ENCODE measurements around the gene IRF8. TPM values are rescaled to one million over a fixed set of nuclear protein-coding genes. Genes with fewer than 3 reads are reported as not detected.
"Not testable (repeated sequence)": the region's sequence is repeated elsewhere in the genome, so short reads cannot be mapped to it uniquely, and the experiment has no call there.

The IRF8 gene
- polyA plus RNA-seq, 1 of the 3 experiments (the other 2 are of a cell fraction): not detected

DNA sequence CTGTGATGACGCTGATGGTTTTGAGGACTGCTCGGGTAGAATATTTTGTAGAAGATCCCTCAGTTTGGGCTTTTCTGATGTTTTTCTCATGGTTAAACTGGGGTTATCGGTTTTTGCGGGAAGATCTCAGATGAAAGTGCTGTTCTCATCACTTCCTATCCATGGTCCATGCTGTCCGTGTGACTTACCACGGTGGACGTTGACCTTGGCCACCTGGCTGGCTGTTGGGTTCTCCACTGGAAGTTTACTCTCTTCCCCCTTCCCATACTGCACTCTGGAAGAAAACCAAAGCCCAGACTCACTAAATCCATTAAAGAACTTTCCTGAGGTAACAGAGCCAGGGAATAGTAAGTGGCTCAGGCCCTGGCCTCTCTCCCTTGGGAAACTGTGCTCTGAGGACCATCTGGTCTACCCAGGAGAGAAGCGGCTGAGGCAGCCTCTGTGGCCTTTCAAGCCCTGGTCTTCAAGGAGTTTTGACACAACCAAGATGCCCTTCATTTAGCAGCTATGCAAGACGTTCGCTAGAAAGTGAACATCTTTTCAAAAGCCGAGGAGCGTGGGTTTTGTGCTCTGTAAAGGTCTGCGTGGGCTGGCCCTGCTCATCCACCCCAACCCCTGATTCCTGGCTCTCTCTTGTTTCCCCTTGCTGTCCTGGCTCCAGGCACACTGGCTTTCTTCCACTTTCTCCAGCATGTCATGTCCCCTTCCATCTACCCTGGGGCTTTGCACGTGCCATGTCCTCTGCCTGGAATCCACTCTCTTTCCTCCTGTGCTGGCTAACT is 43.1 kb downstream of the IRF8 start:
- Histone ChIP-seq H2AFZ (ENCODE audit: low read depth) (no peak overlapping the region), H3K4me3 (ENCODE audit: low read depth in 2 of 2, low read length in 1 of 2) (no peak overlapping the region), H4K20me1 (ENCODE audit: insufficient read depth) (no peaks in the 10 kb centered on the region), H3K9me3 (no peaks in the 10 kb centered on the region), H3K79me2 (ENCODE audit: insufficient read depth) (no peaks in the 10 kb centered on the region), H3F3A (replicated peaks; ENCODE audit: insufficient read depth) (no peaks in the 10 kb centered on the region), H3K27ac (ENCODE audit: low read depth in 2 of 2, low read length in 1 of 2) (no peak overlapping the region), H3K4me2 (no peak overlapping the region), H3K4me1 (ENCODE audit: control insufficient read depth in 1 of 2, insufficient read depth in 2 of 2, low read depth in 1 of 2, low read length in 1 of 2) (no peaks in the 10 kb centered on the region), H3K27me3 (ENCODE audit: insufficient read depth) (peaks cover 72% of the 10 kb centered on the region), H3K9me2 (no peaks in the 10 kb centered on the region), H3K36me3 (replicated peaks in 1 of 2; ENCODE audit: control insufficient read depth in 1 of 2, insufficient read depth in 2 of 2, low read length in 1 of 2) (no peaks in the 10 kb centered on the region), H3K9ac (no peak overlapping the region)
- WGBS (ENCODE audit: low lambda C conversion rate): 10% methylated on average over 14 of the region's 14 CpGs
- no peak for DNase-seq
- TF ChIP-seq, protein P1, sequence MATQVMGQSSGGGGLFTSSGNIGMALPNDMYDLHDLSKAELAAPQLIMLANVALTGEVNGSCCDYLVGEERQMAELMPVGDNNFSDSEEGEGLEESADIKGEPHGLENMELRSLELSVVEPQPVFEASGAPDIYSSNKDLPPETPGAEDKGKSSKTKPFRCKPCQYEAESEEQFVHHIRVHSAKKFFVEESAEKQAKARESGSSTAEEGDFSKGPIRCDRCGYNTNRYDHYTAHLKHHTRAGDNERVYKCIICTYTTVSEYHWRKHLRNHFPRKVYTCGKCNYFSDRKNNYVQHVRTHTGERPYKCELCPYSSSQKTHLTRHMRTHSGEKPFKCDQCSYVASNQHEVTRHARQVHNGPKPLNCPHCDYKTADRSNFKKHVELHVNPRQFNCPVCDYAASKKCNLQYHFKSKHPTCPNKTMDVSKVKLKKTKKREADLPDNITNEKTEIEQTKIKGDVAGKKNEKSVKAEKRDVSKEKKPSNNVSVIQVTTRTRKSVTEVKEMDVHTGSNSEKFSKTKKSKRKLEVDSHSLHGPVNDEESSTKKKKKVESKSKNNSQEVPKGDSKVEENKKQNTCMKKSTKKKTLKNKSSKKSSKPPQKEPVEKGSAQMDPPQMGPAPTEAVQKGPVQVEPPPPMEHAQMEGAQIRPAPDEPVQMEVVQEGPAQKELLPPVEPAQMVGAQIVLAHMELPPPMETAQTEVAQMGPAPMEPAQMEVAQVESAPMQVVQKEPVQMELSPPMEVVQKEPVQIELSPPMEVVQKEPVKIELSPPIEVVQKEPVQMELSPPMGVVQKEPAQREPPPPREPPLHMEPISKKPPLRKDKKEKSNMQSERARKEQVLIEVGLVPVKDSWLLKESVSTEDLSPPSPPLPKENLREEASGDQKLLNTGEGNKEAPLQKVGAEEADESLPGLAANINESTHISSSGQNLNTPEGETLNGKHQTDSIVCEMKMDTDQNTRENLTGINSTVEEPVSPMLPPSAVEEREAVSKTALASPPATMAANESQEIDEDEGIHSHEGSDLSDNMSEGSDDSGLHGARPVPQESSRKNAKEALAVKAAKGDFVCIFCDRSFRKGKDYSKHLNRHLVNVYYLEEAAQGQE (IDR thresholded peaks at IDR 0.05; ENCODE audit: low read depth, low read length): no peak
- TF ChIP-seq, protein P2, sequence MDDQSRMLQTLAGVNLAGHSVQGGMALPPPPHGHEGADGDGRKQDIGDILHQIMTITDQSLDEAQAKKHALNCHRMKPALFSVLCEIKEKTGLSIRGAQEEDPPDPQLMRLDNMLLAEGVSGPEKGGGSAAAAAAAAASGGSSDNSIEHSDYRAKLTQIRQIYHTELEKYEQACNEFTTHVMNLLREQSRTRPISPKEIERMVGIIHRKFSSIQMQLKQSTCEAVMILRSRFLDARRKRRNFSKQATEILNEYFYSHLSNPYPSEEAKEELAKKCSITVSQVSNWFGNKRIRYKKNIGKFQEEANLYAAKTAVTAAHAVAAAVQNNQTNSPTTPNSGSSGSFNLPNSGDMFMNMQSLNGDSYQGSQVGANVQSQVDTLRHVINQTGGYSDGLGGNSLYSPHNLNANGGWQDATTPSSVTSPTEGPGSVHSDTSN (IDR thresholded peaks at IDR 0.05): no peak
- TF ChIP-seq CHD2 (IDR thresholded peaks at IDR 0.05; ENCODE audit: low read length, partially characterized antibody) (no peak), MAX (IDR thresholded peaks at IDR 0.05; ENCODE audit: low read depth) (no peak), FOXM1 (IDR thresholded peaks at IDR 0.05; ENCODE audit: low read depth) (no peak), SMC3 (IDR thresholded peaks at IDR 0.05; ENCODE audit: low read depth, low read length) (no peak), CTCF (IDR thresholded peaks at IDR 0.05) (no peak), RAD21 (IDR thresholded peaks at IDR 0.05; ENCODE audit: low read length) (no peak), JUND (IDR thresholded peaks at IDR 0.05) (no peak), TAF1 (IDR thresholded peaks at IDR 0.05; ENCODE audit: borderline replicate concordance, low read depth, low read length) (no peak), GATA2 (CRISPR knock-in tag; IDR thresholded peaks at IDR 0.05) (no peak), FOSL2 (IDR thresholded peaks at IDR 0.05; ENCODE audit: borderline replicate concordance, low read depth) (no peak), RXRA (IDR thresholded peaks at IDR 0.05; ENCODE audit: borderline replicate concordance, low read depth) (no peak), FOXJ3 (CRISPR knock-in tag; IDR thresholded peaks at IDR 0.05) (no peak)
- TF ChIP-seq, protein P3, sequence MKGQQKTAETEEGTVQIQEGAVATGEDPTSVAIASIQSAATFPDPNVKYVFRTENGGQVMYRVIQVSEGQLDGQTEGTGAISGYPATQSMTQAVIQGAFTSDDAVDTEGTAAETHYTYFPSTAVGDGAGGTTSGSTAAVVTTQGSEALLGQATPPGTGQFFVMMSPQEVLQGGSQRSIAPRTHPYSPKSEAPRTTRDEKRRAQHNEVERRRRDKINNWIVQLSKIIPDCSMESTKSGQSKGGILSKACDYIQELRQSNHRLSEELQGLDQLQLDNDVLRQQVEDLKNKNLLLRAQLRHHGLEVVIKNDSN (IDR thresholded peaks at IDR 0.05; ENCODE audit: borderline replicate concordance, low read depth): no peak
- TF ChIP-seq, protein P4, sequence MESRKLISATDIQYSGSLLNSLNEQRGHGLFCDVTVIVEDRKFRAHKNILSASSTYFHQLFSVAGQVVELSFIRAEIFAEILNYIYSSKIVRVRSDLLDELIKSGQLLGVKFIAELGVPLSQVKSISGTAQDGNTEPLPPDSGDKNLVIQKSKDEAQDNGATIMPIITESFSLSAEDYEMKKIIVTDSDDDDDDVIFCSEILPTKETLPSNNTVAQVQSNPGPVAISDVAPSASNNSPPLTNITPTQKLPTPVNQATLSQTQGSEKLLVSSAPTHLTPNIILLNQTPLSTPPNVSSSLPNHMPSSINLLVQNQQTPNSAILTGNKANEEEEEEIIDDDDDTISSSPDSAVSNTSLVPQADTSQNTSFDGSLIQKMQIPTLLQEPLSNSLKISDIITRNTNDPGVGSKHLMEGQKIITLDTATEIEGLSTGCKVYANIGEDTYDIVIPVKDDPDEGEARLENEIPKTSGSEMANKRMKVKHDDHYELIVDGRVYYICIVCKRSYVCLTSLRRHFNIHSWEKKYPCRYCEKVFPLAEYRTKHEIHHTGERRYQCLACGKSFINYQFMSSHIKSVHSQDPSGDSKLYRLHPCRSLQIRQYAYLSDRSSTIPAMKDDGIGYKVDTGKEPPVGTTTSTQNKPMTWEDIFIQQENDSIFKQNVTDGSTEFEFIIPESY (IDR thresholded peaks at IDR 0.05; ENCODE audit: borderline replicate concordance, low read depth): no peak
- CTCF ChIA-PET: no interaction called here
- POLR2A ChIA-PET: no interaction called here

- H2AFZ ChIP-seq (ENCODE audit: low read depth); H3K36me3 ChIP-seq (replicated peaks in 1 of 2; ENCODE audit: control insufficient read depth in 1 of 2, insufficient read depth in 2 of 2, low read length in 1 of 2); H3K9me2 ChIP-seq; H3K79me2 ChIP-seq (ENCODE audit: insufficient read depth); H3F3A ChIP-seq (replicated peaks; ENCODE audit: insufficient read depth); H3K4me1 ChIP-seq (ENCODE audit: control insufficient read depth in 1 of 2, insufficient read depth in 2 of 2, low read depth in 1 of 2, low read length in 1 of 2); H4K20me1 ChIP-seq (ENCODE audit: insufficient read depth); POLR2A ChIA-PET; H3K9me3 ChIP-seq; H3K4me3 ChIP-seq (ENCODE audit: low read depth in 2 of 2, low read length in 1 of 2); H3K4me2 ChIP-seq; H3K27ac ChIP-seq (ENCODE audit: low read depth in 2 of 2, low read length in 1 of 2); DNase-seq; H3K9ac ChIP-seq: not testable (repeated sequence)
- CTCF ChIA-PET: interaction anchor here (1.8 kb wide), 1 partner anchor 121 kb away, joined by 4 read pairs; no protein-coding TSS in a partner anchor
- peaks cover 72% of the 10 kb centered on the region for H3K27me3 ChIP-seq (ENCODE audit: insufficient read depth)
- 11% methylated on average over 10 of the region's 10 CpGs for WGBS (ENCODE audit: low lambda C conversion rate)
Observed at GRCh38 chr16:85942659-85943058, 43.7 kb downstream of the IRF8 start.

All from SK-N-SH (cell line).